ENCODE results near the gene TAF6. TPM values are rescaled to one million over a fixed set of nuclear protein-coding genes. Genes with fewer than 3 reads are reported as not detected.

The TAF6 gene
- total RNA-seq, 1 donor from 2014 or later = 34.1 TPM

- H3K27ac ChIP-seq (replicated peaks) = no peak overlapping the region
- intact Hi-C loops (cut with micrococcal nuclease) = no loop called here
- H3K4me1 ChIP-seq = peaks cover 33% of the 10 kb centered on the region
- no peaks in the 10 kb centered on the region for H3K9me3 ChIP-seq (replicated peaks)
- no peak overlapping the region for H3K4me3 ChIP-seq
- TF ChIP-seq CTCF (IDR thresholded peaks at IDR 0.05; ENCODE audit: borderline replicate concordance) = no peak
- H3K27me3 ChIP-seq (ENCODE audit: low read depth) = no peaks in the 10 kb centered on the region
- DNase-seq = no peak
- H3K36me3 ChIP-seq = peaks cover 37% of the 10 kb centered on the region
Observed at GRCh38 chr7:100154651-100155491, 35.7 kb upstream of the TAF6 start.

GRCh38 chr7:100153708-100154535 lies 34.8 kb upstream of the TAF6 start:
- Histone ChIP-seq H3K4me3 (no peak overlapping the region), H3K27ac (replicated peaks) (no peak overlapping the region), H3K4me1 (peaks cover 39% of the 10 kb centered on the region), H3K36me3 (peaks cover 37% of the 10 kb centered on the region), H3K27me3 (ENCODE audit: low read depth) (no peaks in the 10 kb centered on the region), H3K9me3 (replicated peaks) (no peaks in the 10 kb centered on the region)
- DNase-seq = no peak
- TF ChIP-seq CTCF (IDR thresholded peaks at IDR 0.05; ENCODE audit: borderline replicate concordance) = no peak
- intact Hi-C loops (cut with micrococcal nuclease) = no loop called here

- intact Hi-C loops (cut with micrococcal nuclease) = no loop called here
- H3K36me3 ChIP-seq = peaks cover 37% of the 10 kb centered on the region
- H3K27ac ChIP-seq (replicated peaks) = no peak overlapping the region
Observed at GRCh38 chr7:100152937-100153666, 33.9 kb upstream of the TAF6 start.

GRCh38 chr7:100152404-100152803 lies 33.2 kb upstream of the TAF6 start:
- TF ChIP-seq CTCF (IDR thresholded peaks at IDR 0.05; ENCODE audit: borderline replicate concordance) = no peak
- Histone ChIP-seq H3K27ac (replicated peaks) (peak overlapping the region; percentile 33), H3K36me3 (peaks cover 37% of the 10 kb centered on the region)

More at GRCh38 chr7:100152937-100153666, 33.9 kb upstream of the TAF6 start:
- no peak for TF ChIP-seq CTCF (IDR thresholded peaks at IDR 0.05; ENCODE audit: borderline replicate concordance)
- no peak overlapping the region for H3K4me3 ChIP-seq
- H3K9me3 ChIP-seq (replicated peaks) = no peaks in the 10 kb centered on the region
- H3K4me1 ChIP-seq = peaks cover 36% of the 10 kb centered on the region
- no peaks in the 10 kb centered on the region for H3K27me3 ChIP-seq (ENCODE audit: low read depth)
- no peak for DNase-seq

More at GRCh38 chr7:100152404-100152803, 33.2 kb upstream of the TAF6 start:
- peaks cover 32% of the 10 kb centered on the region for H3K4me1 ChIP-seq
- no peak for DNase-seq
- H3K4me3 ChIP-seq = no peak overlapping the region
- intact Hi-C loops (cut with micrococcal nuclease) = no loop called here
- no peaks in the 10 kb centered on the region for H3K9me3 ChIP-seq (replicated peaks)
- H3K27me3 ChIP-seq (ENCODE audit: low read depth) = no peaks in the 10 kb centered on the region

All from left ventricle myocardium inferior (tissue), 1 donor.